HTR-8/SVneo (cell line): Measurements from ENCODE around the gene SLAIN1.
"Not testable (repeated sequence)": the region's sequence is repeated elsewhere in the genome, so short reads cannot be mapped to it uniquely, and the experiment has no call there.

Experiments
- DNase-seq: peaks from one replicate; pipeline ENCODE4 v3.0.0; 2011; ENCODE audit warnings: low spot score, mixed read lengths; ENCODE audit not compliant: insufficient read length
- FAIRE-seq: peaks from 2 replicates; lab custom pipeline; 2011; peaks lifted over from hg19 to GRCh38; lab: Jason Lieb, UNC

The SLAIN1 gene

DNA sequence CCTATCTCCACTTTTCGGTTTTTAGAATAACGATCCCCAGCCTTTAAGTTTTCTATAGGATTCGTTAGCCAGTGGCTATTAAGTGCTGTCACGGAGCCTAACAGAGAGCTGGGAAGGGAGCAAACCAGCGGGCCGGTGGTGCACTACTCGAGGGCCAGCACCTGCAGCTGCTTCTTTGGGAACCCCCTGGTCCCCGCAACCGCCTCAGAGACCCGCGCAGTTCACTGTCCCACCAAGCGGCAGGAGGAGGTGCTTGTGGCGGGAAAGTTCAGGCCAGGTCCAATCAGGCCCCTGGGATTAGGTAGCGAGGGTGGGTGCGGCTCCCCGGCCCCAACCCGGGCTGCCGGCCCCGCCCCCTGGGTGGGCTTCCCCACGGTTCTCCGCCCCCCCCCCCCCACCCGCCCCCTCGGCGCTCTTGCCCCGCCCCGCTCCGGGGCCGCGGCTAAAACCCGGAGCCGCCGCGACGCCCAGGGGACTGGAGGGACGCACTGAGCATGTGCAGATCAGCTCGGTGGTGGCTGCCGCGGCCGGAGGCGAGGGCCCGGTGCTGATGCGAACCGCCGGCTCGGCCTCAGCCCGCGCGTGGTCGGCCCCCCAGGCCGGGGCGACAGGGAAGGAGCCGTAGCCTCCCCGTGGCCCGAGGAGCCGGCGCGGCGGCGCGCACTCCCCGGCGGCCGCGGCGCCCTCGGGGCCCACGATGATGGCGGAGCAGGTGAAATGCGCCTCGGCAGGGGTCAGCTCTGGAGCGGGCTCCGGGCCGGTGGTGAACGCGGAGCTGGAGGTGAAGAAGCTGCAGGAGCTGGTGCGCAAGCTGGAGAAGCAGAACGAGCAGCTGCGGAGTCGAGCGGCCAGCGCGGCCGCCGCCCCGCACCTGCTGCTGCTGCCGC is at the start of gene SLAIN1:
Gene SLAIN1 (plus strand): TSS at position 471 of the 887 bp plus-strand sequence. CDS start 227 bp downstream, at position 698.
- DNase-seq = peak; percentile 51
- no peak for FAIRE-seq

DNA sequence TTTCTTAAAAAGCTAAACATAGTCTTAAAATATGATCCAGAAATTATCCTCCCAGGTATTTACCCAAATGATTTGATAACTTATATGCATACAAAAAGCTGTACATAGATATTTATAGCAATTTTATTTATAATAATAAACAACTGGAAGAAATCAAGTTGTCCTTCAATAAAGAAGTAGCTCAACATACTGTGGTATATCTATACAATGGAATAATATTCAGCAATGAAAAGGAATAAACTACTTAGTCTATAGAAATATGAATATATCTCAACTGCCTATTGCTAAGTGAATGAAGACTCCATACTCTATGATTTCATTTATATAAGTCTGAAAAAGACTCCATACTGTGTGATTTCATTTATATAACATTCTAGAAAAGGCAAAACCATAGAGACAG is 47.1 kb upstream of the SLAIN1 start:
- FAIRE-seq = no peak
- DNase-seq = no peak

DNA sequence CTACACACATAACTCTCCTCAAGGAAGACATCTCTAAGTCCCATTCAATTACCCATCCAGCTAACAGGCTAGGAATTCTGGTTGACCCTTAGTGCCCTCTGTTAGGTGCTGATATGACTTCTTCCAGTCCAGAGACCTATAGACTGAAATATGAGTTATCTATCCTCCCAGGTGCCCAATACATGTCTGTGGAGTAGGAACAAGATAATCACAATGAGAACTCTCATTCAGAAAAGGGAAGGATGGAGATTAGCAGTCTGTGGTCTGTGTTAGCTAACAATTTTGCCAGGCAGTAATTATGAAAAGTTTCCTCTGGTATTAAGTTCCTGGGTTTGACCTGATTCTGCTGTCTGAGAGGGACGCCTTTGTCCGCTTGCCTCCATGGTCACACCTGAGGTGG is 44.2 kb upstream of the SLAIN1 start:
- no peak for FAIRE-seq
- no peak for DNase-seq

DNA sequence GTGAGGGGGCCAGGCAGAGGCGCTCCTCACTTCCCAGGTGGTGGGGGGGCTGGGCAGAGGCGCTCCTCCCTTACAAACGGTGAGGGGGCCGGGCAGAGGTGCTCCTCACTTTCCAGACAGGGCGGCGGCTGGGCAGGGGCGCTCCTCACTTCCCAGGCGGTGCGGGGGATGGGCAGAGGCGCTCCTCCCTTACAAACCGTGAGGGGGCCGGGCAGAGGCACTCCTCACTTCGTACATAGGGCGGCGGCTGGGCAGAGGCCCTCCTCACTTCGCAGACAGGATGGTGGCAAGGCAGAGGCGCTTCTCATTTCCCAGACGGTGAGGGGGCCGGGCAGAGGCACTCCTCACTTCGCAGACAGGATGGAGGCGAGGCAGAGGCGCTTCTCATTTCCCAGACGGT is 37.5 kb upstream of the SLAIN1 start:
- not testable (repeated sequence) for FAIRE-seq, DNase-seq

DNA sequence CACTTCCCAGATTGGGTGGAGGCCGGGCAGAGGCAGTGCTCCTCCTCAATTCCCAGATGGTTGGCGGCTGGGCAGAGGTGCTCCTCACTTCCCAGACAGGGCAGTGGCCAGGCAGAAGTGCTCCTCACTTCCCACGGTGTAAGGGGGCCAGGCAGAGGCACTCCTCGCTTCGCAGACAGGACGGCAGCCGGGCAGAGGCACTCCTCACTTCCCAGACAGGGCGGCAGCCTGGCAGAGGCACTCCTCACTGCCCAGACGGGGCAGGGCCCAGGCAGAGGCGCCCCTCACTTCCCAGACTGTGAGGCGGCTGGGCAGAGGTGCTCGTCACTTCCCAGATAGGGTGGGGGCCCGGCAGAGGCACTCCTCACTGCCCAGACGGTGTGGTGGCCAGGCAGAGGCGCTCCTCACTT is 36.6 kb upstream of the SLAIN1 start:
- DNase-seq (no peak), FAIRE-seq (no peak)

DNA sequence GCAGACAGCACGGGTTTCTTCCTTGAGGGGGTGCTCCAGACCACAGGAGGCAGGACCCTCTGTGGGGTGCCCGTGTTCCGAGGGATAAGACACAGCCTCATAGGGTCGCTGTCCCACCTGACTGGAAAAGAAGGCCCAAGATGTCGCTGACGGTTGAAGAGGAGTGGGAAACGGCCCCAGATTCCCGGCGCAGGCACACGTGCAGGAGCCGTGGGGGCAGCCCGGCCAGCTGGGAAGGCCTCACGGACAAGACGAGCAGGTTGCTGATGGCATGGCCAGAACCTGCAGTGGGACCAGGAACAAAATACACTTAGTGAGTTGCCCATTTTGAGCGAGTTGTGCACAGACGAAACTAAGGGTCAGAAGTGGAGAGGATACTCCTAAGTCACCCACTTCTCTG is 35.2 kb upstream of the SLAIN1 start:
- DNase-seq, FAIRE-seq: not testable (repeated sequence)

DNA sequence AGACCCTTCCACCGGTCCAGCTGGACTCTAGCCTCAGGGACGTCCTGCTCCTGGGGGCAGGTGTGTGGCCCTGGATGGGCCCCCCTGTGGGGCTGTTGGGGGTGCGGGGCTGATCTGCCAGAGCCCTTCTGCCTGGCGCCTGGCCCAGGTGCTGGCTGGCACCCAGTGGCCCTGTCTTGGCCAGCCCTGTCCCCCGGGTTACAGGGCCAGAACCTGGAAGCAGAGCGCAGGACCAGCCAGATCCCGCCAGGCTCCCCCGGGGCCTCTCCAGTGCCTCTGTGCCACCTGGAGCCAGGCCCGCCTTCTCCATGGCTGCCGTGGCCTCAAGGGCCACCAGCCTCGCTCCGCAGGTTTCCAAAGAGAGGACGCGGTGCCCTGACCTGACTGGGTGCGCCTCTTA is 34.7 kb upstream of the SLAIN1 start:
- DNase-seq, FAIRE-seq: not testable (repeated sequence)

DNA sequence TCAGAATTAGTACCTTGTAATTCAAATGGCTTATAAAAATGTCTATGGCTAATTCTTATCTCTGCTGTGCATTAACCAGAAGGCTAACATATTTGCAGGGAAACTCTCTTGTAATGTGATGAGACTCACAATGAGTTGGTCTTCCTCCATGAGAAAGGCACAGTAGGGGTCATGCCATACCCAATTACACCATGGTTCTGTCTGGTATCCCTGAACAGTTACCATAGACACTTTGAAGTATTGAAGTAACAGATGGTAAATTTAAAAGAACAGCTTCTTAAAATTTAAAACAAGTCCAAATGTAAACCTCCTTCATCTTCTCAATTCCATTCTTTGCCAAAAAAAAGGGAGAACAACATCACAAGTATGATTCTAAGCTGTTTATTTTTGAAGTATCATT is 22.6 kb upstream of the SLAIN1 start:
- FAIRE-seq (no peak), DNase-seq (no peak)

DNA sequence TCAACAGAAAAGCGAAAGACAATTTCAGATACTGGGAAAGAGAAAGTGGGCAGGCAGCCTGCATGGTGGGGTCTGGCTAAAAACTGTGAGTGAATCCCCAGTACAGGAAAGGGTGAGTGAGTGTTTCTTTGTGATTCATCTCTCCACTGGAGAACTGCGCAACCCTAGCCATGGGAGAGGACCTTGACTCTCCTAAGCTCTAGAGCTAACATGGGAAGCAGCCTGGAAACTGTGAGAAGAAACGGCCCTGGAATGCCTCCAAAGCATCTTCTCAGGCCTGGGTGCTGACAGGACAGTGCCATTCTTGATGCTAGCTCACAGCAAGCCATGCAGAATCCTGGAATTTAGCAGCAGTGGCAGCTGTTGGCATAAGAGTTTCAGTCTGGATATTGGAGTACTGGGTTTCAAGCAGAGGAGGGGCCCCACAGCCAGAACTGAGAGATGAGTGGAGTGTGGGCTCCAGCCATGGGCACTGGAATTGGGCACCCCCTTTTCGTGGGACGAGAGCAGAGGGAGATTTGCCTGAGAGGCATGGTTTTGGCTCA is 18.7 kb upstream of the SLAIN1 start:
- no peak for FAIRE-seq

DNA sequence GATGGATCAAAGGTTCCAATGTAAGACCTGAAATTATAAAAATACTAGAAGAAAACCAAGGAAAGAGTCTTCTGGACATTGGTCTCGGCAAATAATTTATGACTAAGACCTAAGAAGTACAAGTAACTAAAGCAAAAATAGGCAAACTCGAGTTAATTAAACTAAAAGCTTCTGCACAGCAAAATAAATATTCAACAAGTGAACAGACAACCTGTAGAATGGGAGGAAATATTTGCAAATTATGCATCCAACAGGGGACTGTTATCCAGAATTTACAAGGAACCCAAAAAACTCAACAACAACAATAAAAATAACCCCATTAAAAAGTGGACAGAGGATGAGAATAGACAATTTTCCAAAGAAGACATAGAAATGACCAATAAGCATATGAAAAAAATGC is 9.7 kb upstream of the SLAIN1 start:
- DNase-seq (no peak), FAIRE-seq (no peak)

More for the DNA sequence above, 18.7 kb upstream of the SLAIN1 start:
- no peak for DNase-seq

DNA sequence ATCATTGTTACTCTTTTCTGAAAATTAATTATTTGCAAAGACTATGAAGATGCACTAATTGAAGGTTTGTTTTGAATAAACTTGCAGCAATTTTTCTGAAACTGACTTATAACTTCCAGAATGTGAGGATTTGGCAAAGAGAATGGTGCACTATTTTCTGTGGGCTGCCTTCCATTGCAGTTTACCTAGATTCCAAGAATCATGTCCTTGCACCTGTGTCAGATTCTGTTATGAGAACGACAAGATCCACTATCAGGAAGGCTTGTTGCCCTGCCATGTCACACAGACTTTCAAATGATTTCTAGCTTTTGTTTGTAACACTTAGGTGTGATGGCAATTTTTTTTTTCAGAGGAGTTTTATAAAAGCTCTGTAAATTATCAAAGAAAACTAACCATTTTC is 5.6 kb upstream of the SLAIN1 start:
- DNase-seq (no peak), FAIRE-seq (no peak)

DNA sequence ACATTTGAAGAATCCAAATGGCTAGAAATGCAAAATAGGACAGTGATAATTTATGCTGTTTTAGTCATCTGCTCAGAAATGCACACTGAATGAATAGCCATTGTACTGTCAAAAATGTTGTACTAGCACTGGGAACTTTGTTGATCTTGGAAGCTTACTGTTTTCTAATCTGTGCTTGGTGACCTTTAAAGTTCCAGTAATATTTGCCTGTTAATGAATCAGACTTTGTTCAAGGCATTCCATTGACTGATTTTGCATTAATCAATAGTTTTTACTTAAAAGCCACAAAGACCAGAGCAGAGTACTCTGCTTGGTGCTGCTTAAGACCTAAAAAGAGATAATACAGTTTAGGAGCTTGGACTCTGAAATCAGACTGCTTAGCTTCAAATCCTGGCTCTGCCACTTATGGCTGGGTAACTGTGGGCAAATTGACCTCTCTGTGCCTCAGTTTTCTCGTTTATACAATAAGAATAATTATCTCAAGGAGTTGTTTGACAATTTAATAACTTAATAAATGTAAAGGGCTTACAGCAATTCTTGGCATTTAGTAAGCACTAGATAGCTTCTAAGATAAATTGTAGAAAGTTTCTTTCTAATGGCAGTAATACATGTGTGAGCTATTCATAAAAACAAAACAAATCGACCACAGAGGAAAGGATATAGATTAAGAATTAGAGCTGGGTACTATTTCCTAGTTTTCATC is 4.6 kb upstream of the SLAIN1 start:
- DNase-seq (no peak), FAIRE-seq (no peak)

DNA sequence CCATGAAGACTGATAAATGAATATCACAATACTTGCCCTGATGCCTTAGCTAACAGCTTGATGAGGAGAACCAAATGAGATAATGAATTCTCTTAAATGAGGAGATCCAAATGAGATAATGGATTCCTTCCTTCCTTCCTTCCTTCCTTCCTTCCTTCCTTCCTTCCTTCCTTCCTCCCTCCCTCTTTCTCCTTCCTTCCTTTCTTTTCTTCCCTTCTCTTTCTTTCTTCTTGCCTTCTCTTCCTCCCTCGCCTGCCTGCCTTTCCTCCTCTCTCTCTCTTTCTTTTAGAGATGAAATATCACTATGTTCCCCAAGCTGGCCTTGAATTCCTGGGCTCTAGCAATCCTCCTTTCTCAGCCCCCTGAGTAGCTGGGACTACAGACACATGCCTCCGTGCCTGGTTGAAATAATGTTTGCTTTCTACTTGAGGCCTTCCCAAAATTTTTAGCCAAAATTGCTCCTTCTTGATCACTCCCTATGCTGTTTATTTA is 4.0 kb upstream of the SLAIN1 start:
- FAIRE-seq = no peak
- DNase-seq = no peak

DNA sequence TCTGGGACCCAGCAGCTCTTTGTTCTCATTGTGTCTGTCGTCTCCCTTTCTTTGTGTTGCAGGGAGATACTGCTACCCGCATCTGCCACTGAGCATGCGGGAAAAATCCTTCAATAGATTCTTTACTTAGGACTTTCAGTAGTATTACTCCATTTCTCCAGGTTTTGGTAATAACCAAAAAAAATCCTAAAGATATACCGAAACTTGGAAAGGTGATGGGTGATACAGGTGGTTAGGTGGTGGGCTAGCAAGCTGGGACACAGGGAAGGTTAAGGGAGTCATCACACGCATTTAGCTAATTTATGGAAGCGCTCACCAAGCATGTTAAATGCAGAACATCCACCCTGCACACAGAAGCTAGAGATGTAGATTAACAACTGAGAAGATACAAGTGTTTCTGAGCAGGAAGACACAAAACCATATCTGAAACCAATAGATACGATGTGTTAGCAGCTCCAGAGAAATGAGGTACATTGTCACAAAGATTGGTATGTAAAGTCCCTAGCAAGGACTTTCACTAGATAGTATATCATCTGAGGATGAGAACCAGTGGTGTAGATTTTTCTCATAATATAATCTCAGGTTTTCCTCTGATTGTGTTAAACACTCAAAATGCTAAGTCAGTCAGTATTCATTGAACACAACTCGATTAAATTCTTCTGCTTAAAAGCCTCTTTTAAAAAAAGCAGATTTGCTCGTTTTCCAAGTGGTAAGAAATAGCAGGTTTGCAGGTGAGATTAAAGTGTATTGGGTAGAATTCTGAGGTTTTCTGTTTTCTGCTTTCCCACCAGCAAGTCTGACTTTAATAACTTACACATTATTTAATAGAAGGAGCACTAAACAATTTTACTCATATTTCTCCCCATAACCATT is 1.2 kb upstream of the SLAIN1 start:
- no peak for FAIRE-seq
- no peak for DNase-seq

DNA sequence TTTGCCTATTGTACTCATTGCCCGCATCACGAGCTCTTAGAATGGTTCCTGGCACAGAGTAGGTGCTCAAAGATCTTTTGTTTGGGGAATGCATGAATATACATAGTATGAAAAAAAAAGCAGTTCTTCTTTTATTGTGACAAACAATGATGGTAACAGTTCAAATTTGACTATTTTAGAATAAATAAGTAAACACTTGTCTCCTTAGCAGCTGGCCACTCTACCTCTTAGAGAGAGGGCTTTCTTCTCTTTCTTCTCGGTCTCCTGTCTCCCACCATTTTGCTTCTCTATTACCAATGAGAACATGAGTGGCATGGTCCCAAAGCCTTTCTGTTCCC is 639 bp upstream of the SLAIN1 start:
- no peak for DNase-seq

DNA sequence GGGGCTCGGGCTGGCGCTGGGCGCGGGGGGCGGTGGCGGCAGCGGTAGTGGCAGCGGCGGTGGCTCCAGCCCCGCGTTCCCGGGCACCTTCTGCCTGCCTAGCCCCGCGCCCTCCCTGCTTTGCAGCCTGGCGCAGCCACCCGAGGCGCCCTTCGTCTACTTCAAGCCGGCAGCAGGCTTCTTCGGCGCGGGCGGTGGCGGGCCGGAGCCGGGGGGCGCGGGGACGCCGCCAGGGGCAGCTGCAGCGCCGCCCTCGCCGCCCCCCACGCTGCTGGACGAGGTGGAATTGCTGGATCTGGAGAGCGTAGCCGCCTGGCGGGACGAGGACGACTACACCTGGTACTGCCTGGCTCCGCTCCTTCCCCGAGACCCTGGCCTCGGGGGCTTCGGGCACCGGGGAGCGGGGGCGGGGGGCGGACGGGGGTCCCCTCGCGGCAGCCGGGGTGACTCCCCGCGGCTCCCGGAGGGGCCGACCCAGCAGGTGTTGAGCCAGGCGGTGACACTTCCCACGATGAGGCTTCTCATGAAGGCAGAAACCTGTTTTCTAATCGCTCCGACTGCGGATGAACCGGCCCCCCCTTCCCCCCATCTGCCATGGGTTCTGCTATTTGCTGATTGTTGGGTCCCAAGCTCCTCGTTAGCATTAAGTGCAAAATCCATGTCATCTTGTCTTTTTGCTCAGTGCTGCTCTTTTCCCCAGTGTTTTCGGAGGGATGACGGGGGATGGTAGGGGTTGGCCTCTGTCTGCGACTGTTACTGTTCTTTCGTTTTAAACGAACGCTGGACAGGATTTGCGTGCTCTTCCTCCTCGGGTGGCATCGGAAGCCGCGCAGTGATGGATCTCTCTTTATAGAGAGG is 943 bp downstream of the SLAIN1 start:
- DNase-seq (peak; percentile 1), FAIRE-seq (no peak)

More for the DNA sequence above, 639 bp upstream of the SLAIN1 start:
- FAIRE-seq = no peak

DNA sequence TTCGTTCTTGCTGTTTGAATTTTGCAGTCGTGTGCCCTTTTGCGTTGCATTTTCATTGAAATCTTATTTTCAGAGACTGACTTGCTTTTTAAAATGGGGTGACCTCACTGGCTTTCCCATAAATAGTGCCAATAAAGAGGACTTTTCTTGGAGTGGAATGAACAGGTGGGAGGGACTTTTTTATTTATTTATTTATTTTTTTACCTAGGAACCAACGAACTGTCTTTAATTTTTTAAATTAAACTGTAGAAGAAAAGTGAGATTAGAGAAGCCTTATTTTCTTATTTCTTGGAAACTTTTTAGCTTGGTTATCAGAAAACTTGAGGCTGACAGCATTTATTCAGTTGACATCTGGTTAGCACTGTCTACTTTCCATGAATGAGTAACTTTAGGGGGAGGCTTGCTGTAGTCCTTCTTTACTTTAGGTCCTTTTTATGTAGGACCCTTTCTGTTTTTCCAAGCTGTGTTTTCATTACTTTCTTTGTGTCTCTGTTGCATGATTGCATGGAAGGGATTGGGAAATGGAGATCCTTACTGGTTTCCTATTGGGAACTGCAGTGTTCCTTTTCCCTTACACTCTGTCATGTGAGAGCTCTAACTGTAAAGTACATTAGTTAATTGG is 1.7 kb downstream of the SLAIN1 start:
- no peak for FAIRE-seq
- no peak for DNase-seq

DNA sequence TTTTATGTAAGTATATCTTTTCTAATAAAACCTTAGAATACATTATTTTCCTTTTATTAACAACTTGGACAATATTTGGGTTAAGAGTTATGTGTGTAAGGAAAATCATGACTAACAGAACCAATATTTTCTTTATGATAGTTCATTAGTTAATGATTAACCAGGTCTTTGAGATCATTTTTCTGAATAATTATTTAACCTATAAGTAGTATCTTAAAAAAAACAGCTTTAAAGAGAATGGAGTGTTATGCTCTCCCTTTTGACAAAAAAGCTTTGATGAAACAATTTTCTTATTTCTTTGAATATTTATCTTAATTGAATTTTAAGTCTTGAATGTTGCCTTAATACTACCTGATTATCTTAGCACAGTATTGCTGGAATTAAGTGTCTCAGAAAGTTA is 3.8 kb downstream of the SLAIN1 start:
- no peak for FAIRE-seq

DNA sequence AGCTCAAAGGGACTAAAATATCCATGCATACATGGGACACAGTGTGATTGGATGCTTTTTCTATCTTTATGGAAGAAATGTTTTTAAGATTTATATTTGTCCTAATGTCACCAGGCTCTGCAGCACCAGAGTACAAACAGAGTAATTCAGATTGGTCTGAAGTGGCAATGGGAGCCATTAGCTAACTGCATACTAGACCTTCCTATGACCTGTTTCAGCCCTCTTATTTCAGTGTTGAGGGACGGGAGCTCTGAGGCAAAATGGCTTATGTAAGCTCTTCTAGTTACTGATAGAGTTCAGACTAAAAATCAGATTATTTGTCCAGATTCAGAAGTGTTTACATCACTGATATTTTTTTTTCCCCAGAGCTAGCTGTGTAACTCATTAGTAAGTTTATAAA is 4.9 kb downstream of the SLAIN1 start:
- DNase-seq (no peak), FAIRE-seq (no peak)

More for the DNA sequence above, 3.8 kb downstream of the SLAIN1 start:
- no peak for DNase-seq
